Stimulated activated CD8-positive, alpha-beta memory T cell treated with anti-CD3 and anti-CD28 coated beads, Interleukin-2, amount 100 ng/mL, for 48 hours (primary cell): Measurements from ENCODE around the gene GSDME.

Experiments
- DNase-seq, 2 donors: peaks; one replicate each; pipeline ENCODE4 v3.0.0-alpha.2; 2020; ENCODE audit warnings: low read depth in 2 of 2

GSDME gene

DNA sequence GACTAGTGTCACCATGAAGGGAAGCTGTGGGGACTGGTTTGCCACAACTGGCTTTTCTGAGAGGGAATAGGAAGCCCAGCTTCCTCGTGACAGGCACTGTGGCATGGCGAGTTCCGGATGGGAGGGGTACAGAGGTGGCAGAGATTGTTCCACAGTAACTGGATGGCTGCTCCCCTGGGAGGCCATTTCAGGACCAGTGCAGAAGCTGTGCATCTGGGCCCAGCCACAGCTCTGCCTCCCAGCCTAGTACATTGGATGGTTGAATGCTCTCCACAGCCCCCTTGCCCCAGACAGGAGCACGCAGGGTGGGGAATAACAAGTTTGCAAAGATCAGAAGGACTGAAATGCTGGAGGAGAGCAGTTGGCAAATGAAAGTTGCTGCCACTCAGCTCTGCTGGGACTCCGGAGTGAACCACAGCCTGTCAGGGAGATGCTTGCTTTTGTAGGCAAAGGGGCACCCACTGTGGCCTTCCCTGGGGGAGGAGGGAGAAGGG is 51.8 kb downstream of the GSDME start:
- DNase-seq = no peak

DNA sequence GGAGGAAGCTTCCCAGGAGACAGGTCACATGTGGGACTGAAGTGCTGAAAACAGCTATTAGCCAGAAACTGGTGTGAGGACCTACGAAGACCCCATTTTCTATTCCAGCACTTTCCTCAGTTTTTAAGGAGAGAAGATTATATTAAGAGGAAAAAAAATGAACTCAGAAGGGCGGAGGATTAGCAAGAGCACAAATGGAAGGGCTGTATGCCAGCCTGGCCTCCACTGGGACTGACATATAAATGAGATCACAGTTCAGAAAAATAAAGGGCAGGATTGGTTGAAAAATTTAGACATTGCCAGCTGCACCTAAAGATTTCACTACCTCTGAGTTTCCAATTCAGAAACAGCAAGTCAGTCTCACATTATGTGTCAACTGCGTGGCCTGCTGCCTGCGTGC is 53.0 kb downstream of the GSDME start:
- no peak for DNase-seq

DNA sequence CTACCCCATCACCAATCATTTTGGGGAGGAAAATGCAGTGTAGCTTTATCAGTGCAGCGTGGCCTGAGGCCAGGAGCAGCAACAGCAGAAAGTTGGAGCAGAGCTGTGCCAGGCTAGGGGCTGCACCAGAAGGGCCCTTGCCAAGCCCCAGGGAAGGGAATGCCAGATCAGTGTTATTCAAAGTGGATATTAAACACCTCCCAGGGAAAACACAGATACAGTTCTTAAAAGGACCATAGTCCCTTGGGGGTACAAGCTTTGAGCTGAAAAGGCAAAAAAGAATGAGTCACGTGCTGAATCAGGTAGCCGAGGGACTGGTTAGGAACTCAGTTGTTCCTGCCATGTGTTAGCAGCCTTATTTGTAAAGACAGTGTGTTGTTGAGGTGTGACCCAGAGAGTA is 54.0 kb downstream of the GSDME start:
- no peak for DNase-seq

DNA sequence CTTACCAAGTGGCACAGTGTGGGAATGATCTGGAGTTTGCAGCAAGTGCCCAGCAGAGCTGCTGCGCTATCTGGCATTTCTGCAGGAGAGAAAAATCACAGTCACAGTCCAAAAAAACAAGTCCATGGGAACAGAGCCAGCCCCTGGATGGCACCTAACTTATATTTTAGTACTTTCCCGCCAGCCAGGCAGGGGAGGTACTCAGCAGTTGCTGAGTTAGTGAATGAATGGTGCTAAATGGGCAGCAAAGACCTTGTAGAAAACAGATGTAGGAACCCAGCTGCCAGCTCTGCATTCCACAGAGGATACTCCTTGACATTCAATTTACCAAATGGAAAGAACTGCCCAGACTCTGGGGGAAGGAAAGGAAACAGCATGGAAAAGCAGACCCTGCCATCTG is 54.5 kb downstream of the GSDME start:
- DNase-seq = no peak

DNA sequence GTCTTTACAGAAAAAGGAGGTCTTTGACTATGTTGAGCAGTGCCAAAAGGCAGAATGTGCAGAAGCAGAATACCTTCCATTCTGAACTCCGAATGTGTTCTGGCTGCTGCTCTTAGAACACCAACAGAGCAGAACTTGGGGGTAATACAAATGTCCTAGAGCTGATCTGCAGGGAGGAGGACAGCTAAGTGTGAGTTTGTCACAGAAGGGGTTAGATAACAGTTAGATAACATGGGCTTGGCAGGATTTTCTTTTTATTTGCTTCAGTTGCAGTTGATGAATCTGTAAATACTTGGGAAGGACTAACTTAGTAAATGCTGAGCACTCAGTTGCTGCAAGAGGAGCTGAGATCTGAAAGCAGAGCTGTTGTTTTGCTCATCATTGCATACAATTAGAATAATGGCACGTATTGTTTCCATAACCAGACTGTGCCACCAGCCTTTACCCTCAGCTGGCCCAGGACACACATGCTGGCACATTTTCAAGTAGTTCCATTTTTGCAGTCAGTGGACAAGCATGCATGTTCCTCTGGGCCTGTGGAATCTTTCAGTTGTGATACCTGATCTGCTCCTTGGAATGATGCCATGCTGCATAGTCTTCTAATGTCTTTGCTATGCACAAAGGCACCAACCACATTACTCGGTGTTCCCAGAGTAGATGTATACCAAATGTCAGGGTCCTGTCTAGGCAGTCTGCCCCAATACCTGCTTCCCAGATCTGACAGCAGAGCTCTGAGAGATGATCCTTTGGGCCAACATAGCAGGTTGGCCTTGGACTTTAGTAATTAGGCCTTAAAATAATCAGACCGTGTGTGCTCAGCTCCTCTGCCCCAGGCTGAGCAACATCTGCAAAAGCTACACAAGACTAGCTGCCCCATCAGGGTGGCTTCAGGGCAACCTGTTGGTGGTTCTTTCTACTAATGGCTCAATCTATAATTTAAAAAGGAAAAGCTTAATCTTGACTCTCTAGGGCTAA is 55.7 kb downstream of the GSDME start:
- DNase-seq = no peak

DNA sequence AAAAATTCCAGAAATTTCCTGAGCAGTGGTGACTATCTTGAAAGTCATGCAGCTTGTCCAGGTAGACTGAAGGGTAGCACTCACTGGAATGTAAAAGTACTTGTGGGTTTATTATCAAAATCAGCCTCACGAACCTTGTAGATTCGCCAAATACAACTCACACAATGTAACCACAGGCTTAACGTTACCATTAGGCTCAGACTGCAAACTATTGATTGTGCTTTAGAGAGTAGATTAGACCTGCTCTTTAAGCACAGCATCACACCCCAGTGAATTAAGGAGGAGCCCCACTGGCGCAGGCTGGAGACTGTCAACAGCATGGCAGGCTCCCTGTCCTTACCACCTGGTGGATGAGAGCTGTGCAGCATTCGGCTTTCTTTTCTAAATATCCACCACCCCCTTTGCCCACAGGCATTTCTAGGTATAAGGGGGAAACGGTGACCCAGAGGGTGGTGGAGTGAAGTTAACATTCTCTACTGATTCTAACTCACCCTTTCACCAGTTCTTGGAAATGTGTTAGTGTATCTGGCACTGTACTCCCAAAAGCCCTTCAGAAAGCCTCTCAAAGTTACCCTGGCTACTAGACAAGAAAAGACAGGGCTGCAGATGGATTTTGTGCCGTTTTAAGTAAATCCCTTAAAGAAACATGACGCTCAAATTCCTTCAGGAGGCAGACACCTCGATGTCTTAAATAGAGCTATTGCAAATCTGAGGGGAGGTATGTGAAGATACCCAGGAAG is 56.6 kb downstream of the GSDME start:
- no peak for DNase-seq

DNA sequence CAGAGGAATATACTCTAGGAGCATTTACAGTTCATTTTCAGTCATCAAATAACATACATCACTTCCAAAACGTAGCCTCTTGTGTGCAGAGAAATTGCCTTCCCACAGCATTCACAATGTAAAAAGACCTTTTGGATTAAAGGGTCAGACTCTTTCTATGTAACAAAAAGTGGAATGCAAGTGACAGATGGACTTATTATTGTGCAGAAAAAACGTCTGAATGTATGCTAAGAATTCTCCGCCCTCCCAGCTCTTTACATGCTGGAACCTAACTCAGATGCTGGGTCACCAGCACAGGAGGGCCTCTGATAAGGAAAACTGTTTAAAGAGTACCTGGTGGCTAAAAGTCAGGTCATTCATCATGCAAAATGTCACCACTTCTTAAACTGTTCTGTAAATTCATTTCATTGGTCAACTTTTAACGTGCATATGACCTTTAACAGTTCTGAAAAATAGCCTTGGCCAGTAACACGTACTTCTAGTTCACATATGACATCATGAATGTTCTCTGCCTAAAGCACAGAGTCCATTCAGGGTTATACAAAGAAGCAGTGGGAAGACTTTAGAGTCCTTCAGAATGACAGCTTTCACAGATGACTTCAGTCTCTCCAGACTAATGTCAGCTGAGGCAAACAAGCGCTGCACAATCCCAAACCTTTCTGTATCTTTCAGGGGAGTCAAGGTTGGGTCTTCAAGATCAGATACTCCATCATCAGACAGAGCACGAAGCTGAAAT is 58.6 kb downstream of the GSDME start:
- DNase-seq = no peak

DNA sequence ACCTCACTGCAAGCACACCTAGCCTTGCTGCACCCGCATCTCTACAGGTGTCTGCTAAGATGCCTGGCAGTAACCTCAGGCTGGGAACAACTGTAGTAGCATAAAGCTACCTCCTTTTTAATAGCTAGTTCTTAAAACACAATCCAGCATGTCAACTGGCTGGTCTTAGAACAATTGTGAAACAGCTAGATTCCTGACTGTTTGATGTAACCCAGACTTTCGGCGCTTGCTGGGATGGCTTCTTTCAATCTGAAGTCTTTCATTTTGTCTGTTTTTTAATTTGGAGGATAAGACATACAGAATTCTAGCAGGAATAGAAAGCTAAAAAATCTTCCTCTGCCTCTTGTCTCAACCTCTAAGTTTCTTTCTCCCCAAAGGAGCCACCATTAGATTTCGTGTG is 59.8 kb downstream of the GSDME start:
- DNase-seq = no peak

DNA sequence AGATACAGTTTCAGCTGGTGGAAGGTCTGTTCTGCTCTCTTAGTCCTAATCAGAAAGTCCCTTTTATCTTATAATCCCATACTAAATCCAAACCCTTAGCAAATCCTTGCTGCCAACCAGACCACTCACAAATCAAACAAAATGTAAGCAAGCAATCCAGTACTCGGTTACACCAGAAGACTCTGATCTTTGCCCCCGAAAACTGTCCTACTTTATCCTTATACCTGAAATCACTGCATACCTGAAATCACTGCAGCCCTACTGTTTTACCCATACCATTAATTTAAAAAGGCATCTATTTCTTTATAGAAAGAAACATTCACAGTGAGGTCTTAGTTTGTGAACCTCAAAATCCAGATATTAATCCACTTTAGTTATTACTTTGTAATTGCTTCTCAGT is 64.7 kb downstream of the GSDME start:
- DNase-seq = no peak

DNA sequence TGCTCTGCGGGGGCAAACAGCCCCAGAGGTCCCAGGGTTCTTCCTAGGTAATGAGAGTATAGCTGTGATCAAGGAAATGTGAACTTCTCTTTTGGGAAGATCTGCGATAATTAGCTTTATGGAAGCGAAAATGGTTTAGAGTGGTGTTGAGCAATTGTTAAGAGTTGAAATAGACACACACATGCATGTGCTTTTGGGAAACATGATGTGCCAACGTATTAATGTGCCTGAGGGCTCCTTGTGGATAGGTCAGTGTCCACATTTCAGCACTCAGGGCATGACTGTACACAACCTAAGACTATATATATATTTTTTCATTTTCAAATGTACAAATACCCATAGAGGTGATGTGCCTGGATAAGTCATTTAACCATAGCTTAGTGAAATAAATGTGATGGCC is 67.0 kb downstream of the GSDME start:
- no peak for DNase-seq

DNA sequence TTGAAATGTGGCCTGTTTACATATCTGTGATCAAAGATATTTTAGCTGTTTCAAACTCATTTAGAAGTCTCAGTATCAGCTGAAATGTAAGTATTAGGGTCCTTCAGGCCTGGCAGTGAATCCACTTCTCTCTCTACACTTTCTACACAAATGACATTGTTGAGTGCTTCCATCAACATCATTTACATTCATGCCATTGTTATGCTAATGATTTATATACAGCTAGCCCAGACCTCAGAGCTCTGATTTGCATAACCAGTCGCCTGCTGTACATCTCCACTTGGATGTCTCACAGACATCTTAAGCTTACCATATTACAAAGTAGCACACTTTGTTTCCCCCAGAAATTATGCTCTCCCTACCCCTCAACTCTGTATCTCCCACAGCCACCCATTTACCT is 71.6 kb downstream of the GSDME start:
- no peak for DNase-seq

DNA sequence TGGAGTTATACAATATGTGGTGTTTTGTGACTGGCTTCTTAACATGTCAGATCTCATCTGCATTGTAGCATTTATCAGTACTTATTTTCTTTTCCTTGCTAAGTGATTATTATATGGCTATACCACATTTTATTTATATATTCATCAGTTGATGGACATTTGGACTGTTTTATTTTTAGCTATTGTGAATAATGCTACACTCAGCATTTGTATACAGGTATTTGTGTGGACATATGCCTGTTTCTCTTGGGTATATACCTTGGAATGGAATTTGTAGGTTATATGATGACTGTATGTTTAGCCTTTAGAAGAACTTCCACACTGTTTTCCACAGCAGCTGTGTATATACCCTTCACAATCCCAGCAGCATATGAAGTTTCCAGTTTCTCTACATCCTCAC is 86.5 kb downstream of the GSDME start:
- no peak for DNase-seq

DNA sequence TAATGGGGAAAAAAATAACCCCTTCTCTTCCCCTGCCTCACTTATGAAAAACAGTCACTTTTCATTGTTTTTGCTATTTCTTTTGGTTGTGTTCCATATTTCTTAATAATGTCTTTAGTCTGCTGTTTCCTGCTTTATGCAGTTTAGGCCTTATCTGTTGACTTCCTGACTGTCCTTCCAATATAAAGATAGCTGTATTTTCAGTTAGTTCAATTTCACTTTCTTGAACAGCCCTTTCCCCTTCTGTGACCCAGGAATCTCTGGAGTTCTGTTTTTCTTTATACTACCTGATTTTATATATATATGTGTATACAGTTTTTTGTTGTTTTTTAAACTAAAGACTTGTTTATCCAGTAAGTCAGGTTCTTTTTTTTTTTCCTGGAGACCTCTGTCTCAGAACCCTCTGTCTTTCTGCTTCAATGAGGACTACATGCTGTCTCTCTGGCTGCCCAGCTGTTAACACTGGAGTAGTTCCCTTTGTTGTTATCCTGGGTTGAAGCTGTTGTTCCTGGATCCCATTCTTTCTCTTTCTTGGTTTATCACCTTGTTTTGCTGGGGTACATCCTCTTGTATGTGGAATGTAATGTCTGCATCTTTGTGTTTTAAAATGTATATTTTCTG is 87.2 kb downstream of the GSDME start:
- no peak for DNase-seq

DNA sequence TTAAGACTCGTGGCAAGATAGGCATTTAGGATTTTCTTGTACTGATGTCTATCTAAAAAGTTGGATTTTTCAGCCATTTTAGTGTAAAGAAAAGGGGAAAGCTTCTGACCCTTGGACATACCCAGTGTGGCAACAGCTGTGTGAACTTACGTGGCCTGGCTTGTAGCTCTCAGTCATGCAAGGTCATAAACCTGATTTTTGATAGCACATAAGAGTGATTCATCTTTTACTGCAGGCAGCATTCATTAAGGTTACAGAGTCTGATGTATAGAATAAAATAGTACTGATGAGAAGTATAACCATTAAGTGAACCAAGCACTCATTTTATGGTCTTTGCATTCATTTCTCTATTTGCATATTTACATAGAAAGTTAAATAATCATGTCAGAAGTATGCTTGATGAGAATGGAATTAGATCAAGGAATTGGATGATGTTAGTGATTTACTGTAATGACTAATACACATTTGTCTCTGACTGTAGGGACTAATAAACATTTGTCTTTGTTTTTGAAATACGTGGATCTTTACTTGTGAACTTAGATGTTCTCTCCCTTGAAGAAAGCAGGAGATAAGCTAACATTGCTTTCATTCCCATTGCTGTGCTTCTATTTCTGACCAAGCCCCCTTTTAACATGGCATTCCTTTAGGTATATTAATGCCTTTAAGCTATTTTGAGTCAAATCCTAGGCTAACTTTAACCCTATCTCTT is 88.2 kb downstream of the GSDME start:
- no peak for DNase-seq

DNA sequence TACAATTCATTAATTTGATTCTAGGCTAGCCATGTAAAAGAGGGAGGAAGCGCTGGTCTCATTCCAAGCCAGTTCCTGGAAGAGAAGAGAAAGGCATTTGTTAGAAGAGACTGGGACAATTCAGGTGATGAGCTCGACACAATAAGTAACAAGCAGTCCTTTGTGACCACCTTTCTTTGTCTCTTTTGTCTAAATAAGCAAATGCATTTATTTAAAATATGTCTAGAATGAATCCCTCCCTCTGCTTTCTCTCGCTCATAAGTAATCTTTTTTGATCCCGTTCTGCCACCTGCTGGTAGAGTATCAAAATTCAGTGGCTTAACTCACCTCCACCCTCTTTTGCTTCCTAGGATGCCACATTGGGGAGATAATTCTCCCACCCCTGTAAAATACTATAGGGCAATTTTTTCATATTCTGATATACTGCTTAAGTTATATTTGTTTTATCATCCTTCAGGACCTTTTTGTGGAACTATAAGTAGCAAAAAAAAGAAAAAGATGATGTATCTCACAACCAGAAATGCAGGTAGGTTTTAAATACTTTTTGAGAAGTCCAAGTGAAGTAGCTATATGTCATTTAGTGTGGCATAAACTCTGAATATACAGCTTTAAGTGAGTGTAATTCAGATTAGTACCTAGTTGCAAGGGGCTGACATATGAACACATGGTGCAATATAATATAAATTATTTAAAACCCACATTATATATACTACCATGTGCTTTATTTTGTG is 91.5 kb downstream of the GSDME start:
- peak in 1 of 2 donors; percentile 2 for DNase-seq

DNA sequence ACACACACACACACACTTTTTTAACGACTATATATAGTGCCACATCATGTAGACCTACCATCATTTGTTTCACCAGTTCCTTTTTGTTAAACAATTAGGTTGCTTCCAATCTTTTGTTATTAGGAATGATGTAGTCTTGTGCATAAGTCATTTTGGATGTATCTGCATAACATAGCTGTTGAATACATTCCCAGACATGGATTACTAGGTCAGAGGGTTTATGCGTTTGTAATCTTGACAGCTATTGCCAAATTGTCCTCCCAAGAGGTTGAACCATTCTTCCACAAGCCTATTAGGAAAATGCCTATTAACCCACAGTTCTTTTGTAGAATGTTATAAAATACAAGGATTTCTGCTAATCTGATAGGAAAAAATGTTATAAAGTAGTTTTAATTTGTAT is 96.7 kb downstream of the GSDME start:
- DNase-seq = no peak

DNA sequence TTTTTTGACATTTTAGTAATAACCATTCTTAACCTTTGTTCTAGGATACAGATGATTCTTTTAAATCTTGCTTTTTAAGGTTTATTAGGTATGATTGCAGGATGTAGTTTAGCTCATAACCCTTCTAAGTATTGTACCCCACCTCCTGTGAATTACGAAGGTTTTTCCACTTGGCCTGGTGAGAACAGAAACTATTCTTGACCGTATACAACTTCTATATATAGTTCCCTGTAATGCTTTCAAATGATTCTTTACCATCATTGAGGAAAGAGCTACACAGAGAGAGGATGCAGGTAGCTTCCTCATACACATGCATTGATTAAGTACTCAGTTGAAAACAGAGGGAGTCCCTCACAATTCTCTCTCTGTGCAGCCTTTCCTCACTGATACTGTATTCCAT is 97.8 kb downstream of the GSDME start:
- DNase-seq = no peak

DNA sequence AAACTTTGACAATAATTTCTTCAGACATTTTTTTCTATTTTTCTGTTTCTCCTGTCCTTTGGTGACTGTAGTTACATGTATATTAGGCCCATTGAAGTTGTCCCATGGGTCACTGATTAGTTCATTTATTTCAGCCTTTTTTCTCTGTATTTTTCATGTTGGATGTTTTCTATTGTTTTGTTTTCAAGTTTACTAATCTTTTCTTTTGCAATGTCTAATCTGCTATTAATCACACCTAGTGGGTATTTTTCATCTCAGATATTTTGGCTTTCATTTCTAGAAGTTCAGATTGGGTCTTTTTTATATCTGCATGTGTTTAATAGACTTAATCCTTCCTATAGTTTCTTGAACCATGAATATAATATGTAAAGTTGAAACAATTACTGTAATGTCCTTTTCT is 99.3 kb downstream of the GSDME start:
- no peak for DNase-seq

DNA sequence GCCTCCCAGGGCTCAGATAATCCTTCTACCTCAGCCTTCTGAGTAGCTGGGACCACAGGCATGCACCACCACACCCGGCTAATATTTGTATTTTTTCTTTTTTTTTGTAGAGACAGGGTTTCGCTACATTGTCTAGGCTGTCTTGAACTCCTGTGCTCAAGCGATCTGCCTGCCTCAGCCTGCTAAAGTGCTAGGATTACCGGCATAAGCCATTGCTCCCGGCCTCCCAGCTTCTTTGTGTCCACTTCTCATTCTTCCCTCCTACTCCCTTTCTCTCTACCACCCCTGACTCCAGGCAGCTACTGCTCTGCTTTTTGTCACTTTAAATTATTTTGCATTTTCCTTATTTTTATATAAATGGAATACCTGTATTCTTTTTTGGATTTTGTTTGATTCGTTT is 100.7 kb downstream of the GSDME start:
- no peak for DNase-seq

DNA sequence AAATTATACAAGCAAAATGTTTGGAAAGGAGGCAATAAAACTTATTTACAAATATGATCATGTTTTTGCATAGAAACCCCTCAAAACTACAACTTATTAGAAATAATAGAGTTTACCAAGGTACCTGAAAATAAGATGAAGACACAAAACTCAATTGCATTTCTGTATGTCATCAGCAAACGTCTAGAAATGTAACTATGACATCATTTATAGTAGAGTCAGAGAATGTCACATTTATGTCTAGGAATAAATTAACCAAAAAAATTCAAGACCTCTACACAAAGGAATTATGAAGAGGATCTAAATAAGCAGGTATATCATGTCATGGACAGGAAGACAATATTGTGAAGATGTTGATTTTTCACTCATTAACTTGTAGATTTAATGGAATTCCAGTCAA is 103.0 kb downstream of the GSDME start:
- DNase-seq = no peak
